Measurements from ENCODE around the gene ST14.

ST14 gene

DNA sequence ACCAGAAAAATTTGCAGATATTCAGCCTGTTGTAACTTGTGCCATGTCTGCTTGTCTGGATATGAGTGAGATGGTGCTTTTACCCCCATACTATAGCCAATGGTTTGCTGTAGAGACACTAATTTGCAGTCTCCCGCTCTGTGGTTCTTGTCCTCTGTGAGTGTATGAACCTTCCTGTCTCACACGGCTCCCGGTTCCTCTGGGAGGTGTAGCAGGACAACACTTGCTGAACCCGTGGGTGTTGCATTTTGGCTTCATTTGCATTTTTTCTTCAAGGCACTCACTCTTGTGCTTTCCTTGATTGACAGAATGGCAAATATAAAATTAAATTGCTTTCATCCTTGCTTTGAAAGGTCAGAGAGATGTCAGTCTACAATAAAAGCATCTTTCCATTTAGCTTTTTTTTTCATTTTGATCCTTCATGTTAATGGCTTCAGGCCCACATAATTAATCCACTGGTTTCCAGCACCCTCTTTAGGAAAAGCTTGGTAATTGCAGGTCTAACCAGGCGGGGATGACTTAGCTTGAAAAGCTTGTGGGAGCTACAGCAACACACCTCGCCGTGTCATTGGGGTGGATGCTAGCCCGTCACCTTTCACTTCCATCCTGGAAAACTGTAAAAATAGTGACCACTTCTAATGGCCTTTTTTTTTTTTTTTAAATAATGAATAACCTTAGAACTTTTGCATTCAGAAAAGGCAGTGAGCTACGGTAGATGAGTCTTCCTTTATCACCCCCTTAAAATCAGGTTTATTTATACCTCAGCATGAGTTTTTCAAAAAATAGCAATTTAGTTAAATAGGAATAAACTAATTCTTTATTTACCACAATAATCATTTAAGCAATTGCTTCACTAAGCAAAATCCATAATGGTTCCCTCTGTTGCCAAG is 27.4 kb upstream of the ST14 start:
- no peak overlapping the region for H3K4me3 ChIP-seq (replicated peaks; ENCODE audit: low read depth, low read length)

DNA sequence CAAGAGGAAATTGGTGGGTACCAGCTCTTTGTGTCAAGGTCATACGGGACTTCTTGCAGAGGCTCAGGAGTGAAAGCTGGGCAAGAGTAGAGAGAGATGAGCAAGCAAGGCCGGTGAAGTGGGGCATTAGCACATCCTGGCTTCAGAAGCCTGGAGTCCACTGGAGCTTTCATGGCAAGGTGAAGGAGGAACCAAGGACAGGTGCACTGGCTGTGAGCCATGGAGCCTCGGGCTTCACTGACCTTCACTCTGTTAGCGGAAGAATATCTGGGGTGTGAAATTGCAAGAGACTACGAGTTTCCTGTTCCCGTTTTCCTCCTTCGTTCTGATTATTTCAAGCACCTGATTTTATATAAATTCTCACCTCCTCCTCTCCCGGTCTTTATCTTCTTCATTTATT is 25.9 kb upstream of the ST14 start:
- no peak for DNase-seq (ENCODE audit: extremely low read depth, low read depth)
- TF ChIP-seq, protein P1, sequence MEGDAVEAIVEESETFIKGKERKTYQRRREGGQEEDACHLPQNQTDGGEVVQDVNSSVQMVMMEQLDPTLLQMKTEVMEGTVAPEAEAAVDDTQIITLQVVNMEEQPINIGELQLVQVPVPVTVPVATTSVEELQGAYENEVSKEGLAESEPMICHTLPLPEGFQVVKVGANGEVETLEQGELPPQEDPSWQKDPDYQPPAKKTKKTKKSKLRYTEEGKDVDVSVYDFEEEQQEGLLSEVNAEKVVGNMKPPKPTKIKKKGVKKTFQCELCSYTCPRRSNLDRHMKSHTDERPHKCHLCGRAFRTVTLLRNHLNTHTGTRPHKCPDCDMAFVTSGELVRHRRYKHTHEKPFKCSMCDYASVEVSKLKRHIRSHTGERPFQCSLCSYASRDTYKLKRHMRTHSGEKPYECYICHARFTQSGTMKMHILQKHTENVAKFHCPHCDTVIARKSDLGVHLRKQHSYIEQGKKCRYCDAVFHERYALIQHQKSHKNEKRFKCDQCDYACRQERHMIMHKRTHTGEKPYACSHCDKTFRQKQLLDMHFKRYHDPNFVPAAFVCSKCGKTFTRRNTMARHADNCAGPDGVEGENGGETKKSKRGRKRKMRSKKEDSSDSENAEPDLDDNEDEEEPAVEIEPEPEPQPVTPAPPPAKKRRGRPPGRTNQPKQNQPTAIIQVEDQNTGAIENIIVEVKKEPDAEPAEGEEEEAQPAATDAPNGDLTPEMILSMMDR (IDR thresholded peaks at IDR 0.05; ENCODE audit: low read depth, low read length, missing control alignments): no peak

More for the DNA sequence above, 27.4 kb upstream of the ST14 start:
- TF ChIP-seq, protein P1 (IDR thresholded peaks at IDR 0.05; ENCODE audit: low read depth, low read length, missing control alignments): peak; percentile 70
- peak; percentile 37 for DNase-seq (ENCODE audit: extremely low read depth, low read depth)

DNA sequence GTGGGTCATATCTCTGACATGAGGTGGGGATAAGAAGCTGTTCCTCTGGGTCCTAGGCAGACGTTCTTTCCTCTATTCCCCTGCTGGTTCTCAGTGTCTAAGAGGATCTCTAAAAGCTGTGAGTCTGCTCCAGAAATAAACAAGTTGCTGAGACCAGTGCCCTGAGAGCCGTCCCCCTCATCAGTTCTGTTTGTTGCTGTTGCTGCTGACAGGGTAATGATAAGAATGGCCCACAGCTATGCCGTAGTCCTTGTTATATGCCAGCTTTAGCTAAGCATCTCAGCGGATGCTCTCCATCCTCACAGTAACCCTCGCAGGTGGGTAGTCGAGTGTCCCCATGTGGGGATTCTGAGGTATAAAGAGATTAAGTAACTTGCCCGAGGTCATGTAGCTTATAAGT is 23.5 kb upstream of the ST14 start:
- DNase-seq (ENCODE audit: extremely low read depth, low read depth): no peak
- TF ChIP-seq, protein P1 (IDR thresholded peaks at IDR 0.05; ENCODE audit: low read depth, low read length, missing control alignments): no peak

More for the DNA sequence above, 25.9 kb upstream of the ST14 start:
- no peak overlapping the region for H3K4me3 ChIP-seq (replicated peaks; ENCODE audit: low read depth, low read length)

DNA sequence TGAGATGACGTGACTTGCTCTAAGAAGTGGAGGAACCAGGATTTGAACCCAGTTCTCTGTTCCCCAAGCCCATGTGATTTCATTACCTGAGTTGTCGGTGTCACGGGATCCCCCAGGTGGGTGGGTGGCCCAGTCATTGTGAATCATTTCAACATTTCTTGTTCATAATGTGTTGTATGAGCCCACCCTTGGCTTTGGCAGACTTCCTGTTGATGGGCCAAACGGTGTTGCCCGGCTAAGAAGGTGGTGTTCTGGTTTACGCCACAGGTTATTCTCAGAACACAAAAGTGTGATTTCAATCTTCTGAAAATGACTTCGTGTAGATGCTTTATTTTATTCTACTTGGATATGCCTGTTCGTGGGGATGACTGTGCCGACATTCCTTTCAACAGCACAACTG is 21.6 kb upstream of the ST14 start:
- no peak for DNase-seq (ENCODE audit: extremely low read depth, low read depth)
- H3K4me3 ChIP-seq (replicated peaks; ENCODE audit: low read depth, low read length): no peak overlapping the region
- TF ChIP-seq, protein P1 (IDR thresholded peaks at IDR 0.05; ENCODE audit: low read depth, low read length, missing control alignments): no peak

More for the DNA sequence above, 23.5 kb upstream of the ST14 start:
- H3K4me3 ChIP-seq (replicated peaks; ENCODE audit: low read depth, low read length): no peak overlapping the region

DNA sequence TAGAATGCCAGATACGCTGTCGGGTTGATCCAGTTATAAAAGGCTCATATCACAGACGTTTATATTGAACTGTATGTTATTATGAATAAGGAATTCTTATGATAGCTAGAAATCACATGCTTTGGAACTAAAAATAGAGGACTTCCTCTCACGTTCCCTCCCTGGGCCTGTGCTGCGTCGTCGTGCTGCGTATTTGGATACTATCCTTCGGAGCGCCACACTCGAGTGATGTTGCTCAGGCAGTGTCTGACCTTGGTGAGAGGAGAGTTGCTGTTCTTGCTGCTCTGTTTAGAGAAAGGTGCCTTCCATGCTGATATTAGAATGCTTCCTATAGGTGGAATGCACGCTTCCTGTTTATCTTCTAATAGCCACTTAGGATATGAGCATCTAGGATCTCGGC is 20.2 kb upstream of the ST14 start:
- H3K4me3 ChIP-seq (replicated peaks; ENCODE audit: low read depth, low read length): no peak overlapping the region
- TF ChIP-seq, protein P1 (IDR thresholded peaks at IDR 0.05; ENCODE audit: low read depth, low read length, missing control alignments): no peak

DNA sequence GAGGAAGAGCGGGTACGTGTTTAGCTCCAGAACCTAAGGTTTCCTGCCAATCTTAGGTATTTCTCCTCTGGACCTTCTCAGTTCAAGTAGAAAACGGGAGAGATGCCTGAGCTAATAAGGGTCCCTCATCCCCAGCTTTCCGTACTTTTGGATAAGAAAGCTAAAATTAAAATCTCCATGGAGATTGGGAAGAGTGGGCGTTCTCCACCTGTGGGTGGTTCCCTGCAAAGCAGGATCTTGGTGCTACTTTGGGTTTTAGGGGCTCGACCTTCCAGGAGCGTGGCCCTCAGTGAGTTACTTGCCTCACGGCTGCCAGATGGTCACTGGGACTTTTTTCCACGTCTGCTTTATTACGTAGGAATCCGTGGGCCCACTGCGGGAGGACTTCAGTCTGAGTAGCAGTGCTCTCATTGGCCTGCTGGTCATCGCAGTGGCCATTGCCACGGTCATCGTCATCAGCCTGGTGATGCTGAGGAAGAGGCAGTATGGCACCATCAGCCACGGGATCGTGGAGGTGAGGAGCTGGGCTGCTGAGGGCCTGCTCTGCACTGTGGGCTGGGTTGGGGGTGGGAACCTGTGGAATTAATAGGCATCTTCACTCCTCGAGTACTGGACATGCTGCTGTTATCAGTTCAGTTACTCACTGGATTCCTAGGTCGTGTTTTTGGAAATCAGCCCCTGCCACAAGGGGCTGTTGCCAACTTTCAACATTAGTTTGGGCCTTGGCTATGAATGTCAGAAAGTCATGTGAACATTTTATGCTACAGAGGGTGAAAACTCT is 17.8 kb upstream of the ST14 start:
- no peak for DNase-seq (ENCODE audit: extremely low read depth, low read depth)
- TF ChIP-seq, protein P1 (IDR thresholded peaks at IDR 0.05; ENCODE audit: low read depth, low read length, missing control alignments): no peak

More for the DNA sequence above, 20.2 kb upstream of the ST14 start:
- DNase-seq (ENCODE audit: extremely low read depth, low read depth): no peak

More for the DNA sequence above, 17.8 kb upstream of the ST14 start:
- H3K4me3 ChIP-seq (replicated peaks; ENCODE audit: low read depth, low read length): no peak overlapping the region

All from HFF-Myc (cell line).